Neural crest cell (in vitro differentiated cells): ENCODE measurements around the gene MYH3. TPM values are rescaled to one million over a fixed set of nuclear protein-coding genes. Genes with fewer than 3 reads are reported as not detected.

ENCODE experiments used
- DNase-seq: peaks from one replicate; pipeline ENCODE4 v3.0.0; 2021; ENCODE audit warnings: low read depth, mixed read lengths, low spot score
- H3K27ac Mint-ChIP-seq: one replicate; pipeline ENCODE4 v1.8.0; 2021; ENCODE audit warnings: mild to moderate bottlenecking, mixed read lengths; ENCODE audit not compliant: unreplicated experiment
- H3K27me3 Mint-ChIP-seq: 2 replicates; pipeline ENCODE4 v1.8.0; 2021; ENCODE audit warnings: low read depth, mild to moderate bottlenecking, mixed read lengths
- H3K36me3 Mint-ChIP-seq: 2 replicates; pipeline ENCODE4 v1.8.0; 2021; ENCODE audit warnings: low read depth, mild to moderate bottlenecking, mixed read lengths
- H3K4me1 Mint-ChIP-seq: 2 replicates; pipeline ENCODE4 v1.8.0; 2021; ENCODE audit warnings: mixed read lengths
- H3K4me3 Mint-ChIP-seq: one replicate; pipeline ENCODE4 v1.8.0; 2021; ENCODE audit warnings: mild to moderate bottlenecking, mixed read lengths
- H3K9me3 Mint-ChIP-seq: 2 replicates; pipeline ENCODE4 v1.8.0; 2021; ENCODE audit warnings: mixed read lengths
- total RNA-seq: library from RNA; stranded (reverse); gene quantifications from 2 replicates; pipeline ENCODE4 v1.2.1, GENCODE V29; 2021
- TF ChIP-seq, protein P1 (sequence below): fragments of 200-600 bp; sonication (generic); conservative IDR thresholded peaks from 2 replicates; pipeline ENCODE4 v1.5.0; 2021; ENCODE audit warnings: antibody characterized with exemption, mild to moderate bottlenecking

The MYH3 gene
- total RNA-seq, 1 donor from 2014 or later: 3.6 TPM

DNA sequence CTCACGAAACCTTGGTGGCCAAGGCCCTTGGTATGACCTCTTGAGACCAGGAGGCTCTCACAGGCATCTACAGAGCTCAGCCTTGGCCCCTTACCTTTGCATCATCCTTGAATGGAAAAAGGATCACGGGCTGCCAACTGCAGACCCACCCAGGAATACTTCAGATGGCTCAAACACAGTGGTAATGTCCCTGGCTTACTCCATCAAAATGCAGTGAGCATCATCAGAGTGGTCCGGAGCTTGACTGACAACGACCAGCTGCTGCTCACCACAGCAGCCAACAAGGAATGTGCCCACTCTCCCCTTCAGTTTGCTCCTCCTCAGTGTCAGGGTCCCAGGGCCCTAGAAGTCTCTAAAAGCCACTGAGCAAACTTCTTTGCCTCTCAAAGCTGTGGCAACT is 17.6 kb upstream of the MYH3 start:
- H3K9me3 Mint-ChIP-seq: no peaks in the 10 kb centered on the region
- no peaks in the 10 kb centered on the region for H3K27me3 Mint-ChIP-seq
- no peak overlapping the region for H3K27ac Mint-ChIP-seq
- no peak overlapping the region for H3K4me3 Mint-ChIP-seq
- no peak for DNase-seq
- TF ChIP-seq, protein P1, sequence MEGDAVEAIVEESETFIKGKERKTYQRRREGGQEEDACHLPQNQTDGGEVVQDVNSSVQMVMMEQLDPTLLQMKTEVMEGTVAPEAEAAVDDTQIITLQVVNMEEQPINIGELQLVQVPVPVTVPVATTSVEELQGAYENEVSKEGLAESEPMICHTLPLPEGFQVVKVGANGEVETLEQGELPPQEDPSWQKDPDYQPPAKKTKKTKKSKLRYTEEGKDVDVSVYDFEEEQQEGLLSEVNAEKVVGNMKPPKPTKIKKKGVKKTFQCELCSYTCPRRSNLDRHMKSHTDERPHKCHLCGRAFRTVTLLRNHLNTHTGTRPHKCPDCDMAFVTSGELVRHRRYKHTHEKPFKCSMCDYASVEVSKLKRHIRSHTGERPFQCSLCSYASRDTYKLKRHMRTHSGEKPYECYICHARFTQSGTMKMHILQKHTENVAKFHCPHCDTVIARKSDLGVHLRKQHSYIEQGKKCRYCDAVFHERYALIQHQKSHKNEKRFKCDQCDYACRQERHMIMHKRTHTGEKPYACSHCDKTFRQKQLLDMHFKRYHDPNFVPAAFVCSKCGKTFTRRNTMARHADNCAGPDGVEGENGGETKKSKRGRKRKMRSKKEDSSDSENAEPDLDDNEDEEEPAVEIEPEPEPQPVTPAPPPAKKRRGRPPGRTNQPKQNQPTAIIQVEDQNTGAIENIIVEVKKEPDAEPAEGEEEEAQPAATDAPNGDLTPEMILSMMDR: no peak
- H3K36me3 Mint-ChIP-seq: peaks cover 9% of the 10 kb centered on the region
- no peaks in the 10 kb centered on the region for H3K4me1 Mint-ChIP-seq

DNA sequence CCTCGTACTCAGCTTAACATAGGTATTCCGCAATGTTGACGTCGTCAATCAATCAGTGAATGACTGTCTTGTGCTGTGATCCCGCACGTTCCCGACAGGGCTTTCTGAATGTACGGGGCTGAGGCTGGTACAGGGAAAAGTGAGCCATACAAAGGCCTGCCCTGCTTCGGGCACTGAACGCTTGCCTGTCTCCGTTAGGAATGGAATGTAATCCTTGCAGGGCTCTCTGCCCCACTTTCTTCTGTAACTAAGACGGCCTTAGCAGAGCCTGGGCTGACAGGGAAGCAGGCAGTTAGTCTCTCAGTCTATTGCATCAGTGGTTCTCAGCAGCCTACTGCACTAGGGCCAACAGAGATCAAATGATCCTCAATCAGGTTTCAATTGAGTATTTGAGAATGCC is 16.2 kb upstream of the MYH3 start:
- Mint-ChIP-seq H3K4me1 (no peaks in the 10 kb centered on the region), H3K27me3 (no peaks in the 10 kb centered on the region), H3K36me3 (peaks cover 9% of the 10 kb centered on the region), H3K9me3 (no peaks in the 10 kb centered on the region), H3K4me3 (no peak overlapping the region), H3K27ac (no peak overlapping the region)
- TF ChIP-seq, protein P1: no peak
- DNase-seq: no peak

DNA sequence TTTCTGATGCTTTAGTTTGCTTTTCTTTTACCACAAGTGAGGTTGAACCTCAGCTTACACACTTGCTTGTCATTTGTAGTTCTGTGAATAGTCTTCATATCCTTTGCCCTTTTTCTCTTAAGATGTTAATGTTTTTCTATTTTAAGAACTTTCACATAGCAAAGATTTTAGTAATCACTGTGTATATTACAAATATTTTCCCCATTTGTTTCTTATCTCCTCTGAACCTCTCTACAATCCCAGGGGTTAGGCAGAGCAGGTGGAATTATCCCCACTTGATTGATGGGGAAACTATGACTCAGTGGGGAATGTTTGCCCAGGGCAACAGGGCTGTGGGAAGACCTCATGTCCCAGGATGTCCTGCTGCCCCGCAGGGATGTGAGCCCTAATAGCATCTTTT is 11.7 kb upstream of the MYH3 start:
- TF ChIP-seq, protein P1: no peak
- H3K9me3 Mint-ChIP-seq: no peaks in the 10 kb centered on the region
- no peak for DNase-seq
- no peak overlapping the region for H3K4me3 Mint-ChIP-seq
- no peak overlapping the region for H3K27ac Mint-ChIP-seq
- no peaks in the 10 kb centered on the region for H3K27me3 Mint-ChIP-seq
- peaks cover 10% of the 10 kb centered on the region for H3K36me3 Mint-ChIP-seq
- no peaks in the 10 kb centered on the region for H3K4me1 Mint-ChIP-seq

DNA sequence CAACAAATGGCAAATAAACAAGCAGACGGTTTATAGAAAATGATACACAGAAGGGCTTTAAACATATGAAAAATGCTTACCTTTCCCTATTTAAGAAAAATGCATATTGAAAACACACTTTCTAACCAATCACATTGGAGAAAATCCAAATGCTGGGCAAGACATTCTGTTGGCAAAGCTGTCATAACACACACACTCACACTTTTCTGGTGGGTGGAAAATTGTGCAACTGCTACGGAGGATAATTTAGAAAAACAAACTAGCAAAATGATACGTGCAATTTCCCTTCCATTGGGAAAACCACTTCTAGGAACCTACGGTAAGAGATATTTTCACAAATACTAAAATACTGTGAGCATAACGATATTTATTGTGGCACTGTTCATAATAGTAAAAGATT is 9.8 kb upstream of the MYH3 start:
- no peaks in the 10 kb centered on the region for H3K27me3 Mint-ChIP-seq
- H3K4me1 Mint-ChIP-seq: no peaks in the 10 kb centered on the region
- DNase-seq: no peak
- no peaks in the 10 kb centered on the region for H3K9me3 Mint-ChIP-seq
- TF ChIP-seq, protein P1: no peak
- peaks cover 7% of the 10 kb centered on the region for H3K36me3 Mint-ChIP-seq
- no peak overlapping the region for H3K4me3 Mint-ChIP-seq
- no peak overlapping the region for H3K27ac Mint-ChIP-seq

DNA sequence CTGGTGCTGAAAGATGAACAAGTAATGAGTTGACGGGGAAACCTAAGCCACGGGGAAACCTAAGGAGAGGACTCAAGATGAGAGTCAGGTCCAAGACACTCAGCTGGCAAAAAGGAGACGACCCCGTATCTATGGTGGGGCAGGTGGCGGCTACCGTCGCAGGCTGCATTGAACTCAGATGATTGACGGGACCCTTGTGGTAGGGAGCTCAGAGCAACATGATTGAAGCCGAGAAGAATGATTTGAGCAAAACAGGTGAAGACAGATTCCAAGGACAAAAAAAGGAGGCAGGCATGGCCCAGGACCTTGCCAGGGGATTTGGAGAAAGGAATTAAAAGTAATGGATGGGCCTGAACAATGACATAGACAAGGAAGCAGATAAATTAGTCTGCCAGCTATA is 7.5 kb upstream of the MYH3 start:
- TF ChIP-seq, protein P1: no peak
- H3K9me3 Mint-ChIP-seq: no peaks in the 10 kb centered on the region
- peaks cover 7% of the 10 kb centered on the region for H3K36me3 Mint-ChIP-seq

DNA sequence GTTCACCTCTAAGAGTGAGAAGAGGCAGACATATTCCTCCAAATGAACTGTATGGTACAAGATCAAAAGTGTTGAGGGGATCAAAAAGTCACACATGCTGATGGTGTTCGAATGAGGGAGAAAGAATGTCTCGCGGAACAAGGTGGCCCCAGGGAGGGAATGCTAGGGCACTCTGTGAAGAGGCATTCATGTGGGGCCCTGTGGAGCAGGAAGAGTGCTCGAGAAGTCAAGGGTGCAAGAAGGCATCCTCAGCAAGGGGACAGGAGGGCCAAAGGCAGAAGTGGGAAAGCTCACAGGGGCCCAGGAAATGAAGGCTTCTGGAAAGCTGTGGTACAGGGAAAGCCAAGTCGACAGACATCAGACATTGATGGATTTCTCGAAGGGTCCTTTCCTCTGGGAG is 6.1 kb upstream of the MYH3 start:
- Mint-ChIP-seq H3K4me3 (no peak overlapping the region), H3K4me1 (peaks cover 4% of the 10 kb centered on the region), H3K9me3 (no peaks in the 10 kb centered on the region), H3K27ac (no peak overlapping the region), H3K36me3 (peaks cover 7% of the 10 kb centered on the region), H3K27me3 (no peaks in the 10 kb centered on the region)
- no peak for DNase-seq
- TF ChIP-seq, protein P1: no peak

More for the DNA sequence above, 7.5 kb upstream of the MYH3 start:
- H3K4me1 Mint-ChIP-seq: peaks cover 4% of the 10 kb centered on the region
- H3K27me3 Mint-ChIP-seq: no peaks in the 10 kb centered on the region
- no peak for DNase-seq
- H3K27ac Mint-ChIP-seq: no peak overlapping the region
- no peak overlapping the region for H3K4me3 Mint-ChIP-seq
